IMR-90 (cell line): ENCODE measurements around the gene FOSL2. TPM values are rescaled to one million over a fixed set of nuclear protein-coding genes. Genes with fewer than 3 reads are reported as not detected.

Experiments
- ATAC-seq: fragments of 200-7000 bp; cut with Tn5 transposase; 2 replicates; pipeline ENCODE4 v1.9.1; 2020; ENCODE audit warnings: low read depth, mild to moderate bottlenecking, moderate library complexity
- BruUV-seq: library from RNA; stranded (reverse); fragments of 400-500 nt; replicated peaks from 2 replicates; lab custom pipeline; 2021; lab: Mats Ljungman, UMichigan
- CTCF ChIA-PET: fragments of 300-600 bp; formaldehyde crosslinking; extraction: SDS; loops from one replicate; lab custom pipeline; 2021; ENCODE audit warnings: antibody characterized with exemption; lab: Yijun Ruan, JAX
- POLR2A ChIA-PET: fragments of 300-600 bp; sonication (Branson Sonifier 250); formaldehyde crosslinking; loops from one replicate; lab custom pipeline; 2022; ENCODE audit warnings: antibody characterized with exemption; ENCODE audit not compliant: unreplicated experiment; lab: Charles Lee
- DNase-seq: peaks from one replicate; pipeline ENCODE4 v3.0.0; 2013
- H2AFZ ChIP-seq: replicated peaks from 2 replicates; pipeline ENCODE3; 2013; ENCODE audit warnings: low read length, mild to moderate bottlenecking; ENCODE audit not compliant: poor library complexity
- H2AK5ac ChIP-seq: 2 replicates; pipeline ENCODE4 v1.6.1; 2013; ENCODE audit warnings: low read depth, low read length, inconsistent platforms
- H2AK9ac ChIP-seq: replicated peaks from 2 replicates; pipeline ENCODE3; 2013; ENCODE audit warnings: mild to moderate bottlenecking, low read depth, low read length, moderate library complexity; ENCODE audit not compliant: poor library complexity
- H2BK120ac ChIP-seq: 2 replicates; pipeline ENCODE4 v1.6.1; 2013; ENCODE audit warnings: low read depth, low read length, inconsistent platforms
- H2BK15ac ChIP-seq: 3 replicates; pipeline ENCODE4 v1.6.1; 2013; ENCODE audit warnings: low read depth, low read length, inconsistent platforms
- H2BK20ac ChIP-seq: 2 replicates; pipeline ENCODE4 v1.6.1; 2013; ENCODE audit warnings: low read depth, mild to moderate bottlenecking, inconsistent platforms, low read length, moderate library complexity
- H2BK5ac ChIP-seq: 2 replicates; pipeline ENCODE4 v1.6.1; 2013; ENCODE audit warnings: mild to moderate bottlenecking, low read depth, low read length, inconsistent platforms; ENCODE audit not compliant: poor library complexity, severe bottlenecking
- H3K14ac ChIP-seq: replicated peaks from 2 replicates; pipeline ENCODE4 v1.6.1; 2013; ENCODE audit warnings: low read depth, low read length, inconsistent platforms
- H3K18ac ChIP-seq: 2 replicates; pipeline ENCODE4 v1.6.1; 2013; ENCODE audit warnings: low read depth, low read length, control low read depth
- H3K23ac ChIP-seq: 2 replicates; pipeline ENCODE4 v1.6.1; 2013; ENCODE audit warnings: low read depth, low read length, inconsistent platforms
- H3K27ac ChIP-seq: 2 replicates; pipeline ENCODE4 v1.5.1; 2013; ENCODE audit warnings: mild to moderate bottlenecking, control low read depth, low read length; ENCODE audit not compliant: insufficient read depth
- H3K27me3 ChIP-seq: 2 replicates; pipeline ENCODE4 v1.6.1; 2013; ENCODE audit warnings: low read length; ENCODE audit not compliant: control insufficient read depth, insufficient read depth
- H3K36me3 ChIP-seq: 2 replicates; pipeline ENCODE4 v1.6.1; 2013; ENCODE audit warnings: low read length, mixed read lengths; ENCODE audit not compliant: control insufficient read depth, insufficient read depth
- H3K4ac ChIP-seq: 2 replicates; pipeline ENCODE4 v1.6.1; 2013; ENCODE audit warnings: low read depth, low read length, inconsistent platforms
- H3K4me1 ChIP-seq: 2 replicates; pipeline ENCODE4 v1.6.1; 2013; ENCODE audit warnings: low read length, mixed read lengths; ENCODE audit not compliant: control insufficient read depth, insufficient read depth
- H3K4me2 ChIP-seq: 2 replicates; pipeline ENCODE4 v1.6.1; 2013; ENCODE audit warnings: low read depth, mild to moderate bottlenecking, control low read depth, low read length, moderate library complexity
- H3K4me3 ChIP-seq: 2 replicates; pipeline ENCODE4 v1.5.1; 2013; ENCODE audit warnings: low read depth, mild to moderate bottlenecking, control low read depth, low read length, moderate library complexity; ENCODE audit not compliant: insufficient read depth
- H3K56ac ChIP-seq: 2 replicates; pipeline ENCODE4 v1.6.1; 2013; ENCODE audit warnings: low read length, inconsistent platforms; ENCODE audit not compliant: insufficient read depth; ENCODE audit errors: extremely low read depth
- H3K79me1 ChIP-seq, 2 experiments: 2 replicates each; pipeline ENCODE4 v1.6.1; 2013; ENCODE audit warnings: low read length in 2 of 2, inconsistent platforms in 1 of 2, low read depth in 1 of 2
- H3K9ac ChIP-seq: 2 replicates; pipeline ENCODE4 v1.6.1; 2013; ENCODE audit warnings: low read depth, low read length, control low read depth
- H3K9me1 ChIP-seq: 2 replicates; pipeline ENCODE4 v1.6.1; 2013; ENCODE audit warnings: low read length, inconsistent platforms; ENCODE audit not compliant: insufficient read depth
- H3K9me3 ChIP-seq: 2 replicates; pipeline ENCODE4 v1.6.1; 2013; ENCODE audit warnings: low read length; ENCODE audit not compliant: control insufficient read depth, insufficient read depth
- H4K20me1 ChIP-seq: 2 replicates; pipeline ENCODE4 v1.6.1; 2013; ENCODE audit warnings: low read length, inconsistent platforms; ENCODE audit not compliant: insufficient read depth
- H4K5ac ChIP-seq: 2 replicates; pipeline ENCODE4 v1.6.1; 2013; ENCODE audit warnings: mild to moderate bottlenecking, low read depth, low read length, control low read depth
- H4K8ac ChIP-seq, 2 experiments: 2 replicates each; pipeline ENCODE4 v1.6.1; 2013; ENCODE audit warnings: low read depth in 2 of 2, low read length in 2 of 2, control low read depth in 1 of 2, inconsistent platforms in 1 of 2
- H4K91ac ChIP-seq: 2 replicates; pipeline ENCODE4 v1.6.1; 2013; ENCODE audit warnings: low read depth, low read length, inconsistent platforms; ENCODE audit not compliant: insufficient read depth
- FOS ChIP-seq: fragments of 150-350 bp; IDR thresholded peaks from 2 replicates; pipeline ENCODE4 v1.6.1; 2016; ENCODE audit warnings: low read depth, low read length
- MAZ ChIP-seq: IDR thresholded peaks from 2 replicates; pipeline ENCODE4 v1.6.1; 2012; ENCODE audit warnings: low read depth, mild to moderate bottlenecking, low read length, improper control_type of control experiment, moderate library complexity, borderline replicate concordance
- RFX5 ChIP-seq: IDR thresholded peaks from 2 replicates; pipeline ENCODE4 v1.8.0; 2012; ENCODE audit warnings: low read depth, mild to moderate bottlenecking, low read length, moderate library complexity
- WGBS, 2 experiments: methylation state at CpG; one replicate each; pipeline versions ENCODE4 v1.1.5 to v1.1.7; 2013; ENCODE audit warnings: missing lambda C conversion rate in 2 of 2; ENCODE audit not compliant: insufficient read length in 1 of 2; ENCODE audit errors: extremely low coverage in 2 of 2; 5-methylcytosine and 5-hydroxymethylcytosine counted together
- dilution Hi-C: fragments of 300-500 bp; cut with HindIII; formaldehyde crosslinking; loops from one replicate; pipeline ENCODE4 v1.14.3; 2018; ENCODE audit warnings: low sequenced_read_pairs; ENCODE audit not compliant: unreplicated experiment
- in situ Hi-C: fragments of 300-500 bp; cut with MboI; formaldehyde crosslinking; loops from 3 replicates; pipeline ENCODE4 v1.14.3; 2019; ENCODE audit warnings: low sequenced_read_pairs, inconsistent platforms, mixed read lengths
- intact Hi-C: fragments of 100-400 bp; cut with micrococcal nuclease; formaldehyde crosslinking; loops from 2 replicates; pipeline ENCODE4 v1.10.0; 2022
- polyA plus RNA-seq, 3 experiments: library from polyadenylated mRNA; depleted of rRNA; stranded (reverse); fragments of >200 nt; gene quantifications; 2 replicates each; pipeline ENCODE4 v1.2.3, GENCODE V29; 2012; ENCODE audit warnings: low replicate concordance in 1 of 3
- total RNA-seq: library from RNA; depleted of rRNA; stranded (reverse); fragments of >200 nt; gene quantifications from 2 replicates; pipeline ENCODE4 v1.2.3, GENCODE V29; 2012

The FOSL2 gene
- total and polyA plus RNA-seq, 2 of the 4 experiments (the other 2 are of a cell fraction), result 31.4 to 46.3 TPM

- Histone ChIP-seq H3K56ac (no peak overlapping the region), H3K9ac (no peak overlapping the region), H4K5ac (no peak overlapping the region), H3K4me2 (no peak overlapping the region), H2BK15ac (no peak overlapping the region), H3K14ac (no peak overlapping the region), H3K23ac (no peak overlapping the region), H3K9me3 (no peaks in the 10 kb centered on the region), H2BK120ac (peak overlapping the region; percentile 47), H3K27ac (no peak overlapping the region), H3K36me3 (no peaks in the 10 kb centered on the region), H2AK9ac (peak overlapping the region; percentile 68), H4K20me1 (no peaks in the 10 kb centered on the region), H3K18ac (no peak overlapping the region), H2AK5ac (0 out of 2 replicates have a peak overlapping the region, but pooled peaks have one; percentile 49), H3K4me3 (no peak overlapping the region), H2AFZ (peak overlapping the region; percentile 52), H3K9me1 (peaks cover 25% of the 10 kb centered on the region), H3K27me3 (no peaks in the 10 kb centered on the region), H3K79me1 (peaks cover 0 to 4% of the 10 kb centered on the region in 2 experiments; a peak in 1 of 4 replicates), H4K91ac (peak overlapping the region; percentile 66; the same call in 1 of the 2 replicates), H3K4me1 (peaks cover 24% of the 10 kb centered on the region), H2BK5ac (no peak overlapping the region), H2BK20ac (no peak overlapping the region), H3K4ac (peak overlapping the region; percentile 52), H4K8ac (0 out of 4 replicates have a peak overlapping the region, but pooled peaks of 1 of the 2 experiments have one; percentile 21)
- 77% methylated on average over 13 of the region's 28 CpGs; no CpG with 5 or more reads in 1 of the 2 experiments for WGBS, 2 experiments
- no peak for TF ChIP-seq MAZ
- TF ChIP-seq FOS, result 0 out of 2 replicates have a peak, but pooled peaks have one; percentile 4
- no peak for TF ChIP-seq RFX5
- ChIA-PET CTCF (no interaction called here), POLR2A (no interaction called here)
- no TSS peak for BruUV-seq
- intact Hi-C loops, result no loop called here
- dilution Hi-C loops, result no loop called here
- in situ Hi-C loops, result no loop called here
- DNase-seq, result peak; percentile 66
- ATAC-seq, result no peak
These were observed 33.2 kb upstream of the FOSL2 start for GRCh38 chr2:28359222-28360057.
